HG02884 (cell line): Measurements from ENCODE around the gene PRRC1.

Source experiments
- ATAC-seq: cut with Tn5 transposase; IDR thresholded peaks from one replicate; pipeline ENCODE4 v1.9.1; 2021; ENCODE audit warnings: mild to moderate bottlenecking, moderate library complexity; ENCODE audit not compliant: unreplicated experiment

PRRC1 gene

DNA sequence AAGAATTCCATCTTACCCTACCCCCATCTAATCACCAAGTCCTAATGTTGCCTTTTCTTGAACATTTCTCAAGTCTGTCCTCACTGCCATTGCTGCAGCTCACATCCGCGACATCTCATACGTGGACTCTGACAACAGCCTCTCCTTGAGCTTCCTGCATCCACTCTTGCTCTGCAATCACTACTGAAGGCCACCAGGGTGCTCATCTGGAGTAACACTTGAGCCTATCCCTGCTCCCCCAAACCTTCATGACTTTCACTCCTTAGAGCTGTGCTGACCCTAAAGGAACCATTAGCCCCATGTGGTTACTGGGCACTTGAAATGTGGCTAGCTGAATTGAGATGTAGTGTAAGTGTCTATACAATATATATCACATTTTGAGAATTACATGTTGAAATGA is 85.0 kb downstream of the PRRC1 start:
- peak; percentile 37 for ATAC-seq

DNA sequence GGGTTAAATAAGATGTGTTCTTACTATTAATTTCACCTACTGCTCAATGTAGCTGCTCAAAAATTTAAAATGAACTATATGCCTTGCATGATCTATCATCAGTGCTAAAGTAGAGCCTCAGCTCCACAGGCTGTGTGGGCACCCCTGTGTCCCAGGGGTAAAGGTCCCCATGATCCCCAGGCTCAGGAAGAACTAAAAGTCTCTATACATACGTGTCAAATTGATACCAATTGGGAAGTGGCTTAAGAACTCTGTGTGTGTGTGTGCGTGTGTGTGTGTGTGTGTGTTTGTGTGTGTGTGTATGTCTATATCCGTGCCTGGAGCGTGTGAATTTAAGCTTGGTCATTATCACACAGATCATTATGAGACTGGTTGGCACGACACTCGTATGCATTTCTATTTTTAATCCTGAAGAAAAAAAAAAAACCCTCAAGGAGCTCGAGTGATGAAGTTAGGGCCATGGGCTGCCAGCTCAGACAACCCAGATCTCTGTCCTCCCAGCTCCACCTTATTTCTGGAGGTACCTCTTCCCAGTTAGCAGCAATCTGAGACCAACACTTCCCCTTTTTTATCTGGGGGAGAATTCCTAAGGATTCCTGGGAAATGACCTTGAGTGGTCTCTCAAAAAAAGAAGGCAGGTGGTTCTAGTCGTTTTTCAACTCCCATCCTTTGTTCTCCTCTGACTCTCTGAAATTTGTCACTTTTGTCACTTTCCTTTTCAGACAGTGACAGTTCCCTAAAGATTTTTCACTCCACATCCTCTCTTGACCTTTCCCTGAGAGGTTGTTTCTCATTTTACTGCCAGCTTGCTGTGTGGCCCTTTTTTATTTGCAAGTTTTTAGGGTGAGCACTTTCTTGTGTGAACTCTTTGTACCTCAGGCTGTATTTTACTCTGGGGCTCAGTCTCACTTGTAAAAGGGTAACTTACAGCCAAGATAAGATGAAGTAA is 85.7 kb downstream of the PRRC1 start:
- ATAC-seq = no peak
